GM23248 (cell line): ENCODE data around the gene SELENOF.

Source experiments
- EZH2 ChIP-seq: fragments of 200-600 bp; sonication (generic); IDR thresholded peaks from 2 replicates; pipeline ENCODE4 v1.6.1; 2018; ENCODE audit warnings: antibody characterized with exemption, mild to moderate bottlenecking; ENCODE audit not compliant: insufficient read depth, poor library complexity, severe bottlenecking
- EZH2phosphoT487 ChIP-seq: fragments of 200-600 bp; sonication (generic); IDR thresholded peaks from 2 replicates; pipeline ENCODE4 v1.6.1; 2018; ENCODE audit warnings: antibody characterized with exemption, moderate library complexity, mild to moderate bottlenecking, low read depth; ENCODE audit not compliant: insufficient read depth

DNA sequence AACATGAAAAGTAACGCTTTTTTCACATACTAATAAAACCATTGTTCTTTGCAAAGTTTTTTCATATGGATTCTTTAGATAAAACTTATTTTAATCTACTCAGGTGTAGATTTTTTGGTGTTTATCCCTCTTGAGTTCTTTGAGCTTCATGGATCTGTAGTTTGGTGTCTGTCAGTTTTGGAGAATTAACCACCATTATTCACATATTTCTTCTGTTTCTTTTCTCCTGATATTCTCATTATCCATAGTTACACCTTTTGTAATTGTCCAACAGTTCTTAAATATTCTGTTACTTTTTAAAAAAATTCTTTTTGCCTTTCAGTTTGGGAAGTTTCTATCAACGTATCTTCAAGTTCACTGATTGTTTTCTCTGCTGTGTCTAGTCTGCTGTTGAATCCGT, 19.1 kb upstream of the SELENOF start:
- TF ChIP-seq EZH2 (no peak), EZH2phosphoT487 (no peak)
